ENCODE results near the gene NEK3.
"Not testable (repeated sequence)": the region's sequence is repeated elsewhere in the genome, so short reads cannot be mapped to it uniquely, and the experiment has no call there.

Gene NEK3

GRCh38 chr13:52118095-52118494 lies 41.3 kb downstream of the NEK3 start:
- no peak for DNase-seq (ENCODE audit: low read depth in 2 of 2)

GRCh38 chr13:52112591-52112990 lies 46.8 kb downstream of the NEK3 start:
- DNase-seq (ENCODE audit: low read depth in 2 of 2) = no peak

GRCh38 chr13:52109116-52109670 lies 50.2 kb downstream of the NEK3 start:
- DNase-seq (ENCODE audit: low read depth in 2 of 2) = no peak

GRCh38 chr13:52105841-52106240 lies 53.6 kb downstream of the NEK3 start:
- DNase-seq (ENCODE audit: low read depth in 2 of 2) = no peak

GRCh38 chr13:52104624-52105023 lies 54.8 kb downstream of the NEK3 start:
- DNase-seq (ENCODE audit: low read depth in 2 of 2) = no peak

GRCh38 chr13:52103386-52103785 lies 56.0 kb downstream of the NEK3 start:
- no peak for DNase-seq (ENCODE audit: low read depth in 2 of 2)

- DNase-seq (ENCODE audit: low read depth in 2 of 2) = not testable (repeated sequence)
Observed at GRCh38 chr13:52102423-52102822, 57.0 kb downstream of the NEK3 start.

GRCh38 chr13:52097197-52097596 lies 62.2 kb downstream of the NEK3 start:
- no peak for DNase-seq (ENCODE audit: low read depth in 2 of 2)

- no peak for DNase-seq (ENCODE audit: low read depth in 2 of 2)
Observed at GRCh38 chr13:52096748-52097147, 62.6 kb downstream of the NEK3 start.

GRCh38 chr13:52096062-52096461 lies 63.3 kb downstream of the NEK3 start:
- no peak for DNase-seq (ENCODE audit: low read depth in 2 of 2)

- DNase-seq (ENCODE audit: low read depth in 2 of 2) = no peak
Observed at GRCh38 chr13:52092087-52092486, 67.3 kb downstream of the NEK3 start.

GRCh38 chr13:52091473-52091872 lies 67.9 kb downstream of the NEK3 start:
- DNase-seq (ENCODE audit: low read depth in 2 of 2) = no peak

GRCh38 chr13:52085421-52085820 lies 74.0 kb downstream of the NEK3 start:
- DNase-seq (ENCODE audit: low read depth in 2 of 2) = no peak

- not testable (repeated sequence) for DNase-seq (ENCODE audit: low read depth in 2 of 2)
Observed at GRCh38 chr13:52084981-52085380, 74.4 kb downstream of the NEK3 start.

Measured in stimulated activated CD8-positive, alpha-beta memory T cell treated with anti-CD3 and anti-CD28 coated beads, Interleukin-7, amount 100 ng/mL, for 4 hours (primary cell).